Right hindlimb (tissue), 1 donor: ENCODE data around the gene GLRX.
A peak's percentile ranks its signal among the peaks of the same experiment; 100 is the strongest.
"Not testable (repeated sequence)": the region's sequence is repeated elsewhere in the genome, so short reads cannot be mapped to it uniquely, and the experiment has no call there.

Experiments
- DNase-seq: peaks from one replicate; pipeline ENCODE4 v3.0.0-alpha.2; 2018

The GLRX gene, protein sequence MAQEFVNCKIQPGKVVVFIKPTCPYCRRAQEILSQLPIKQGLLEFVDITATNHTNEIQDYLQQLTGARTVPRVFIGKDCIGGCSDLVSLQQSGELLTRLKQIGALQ

GRCh38 chr5:95822542-95823181 is at the start of gene GLRX:
GLRX (minus strand) TSS chr5:95822726; CDS start chr5:95822662, 64 bp downstream.
- DNase-seq, result peak; percentile 68

DNA sequence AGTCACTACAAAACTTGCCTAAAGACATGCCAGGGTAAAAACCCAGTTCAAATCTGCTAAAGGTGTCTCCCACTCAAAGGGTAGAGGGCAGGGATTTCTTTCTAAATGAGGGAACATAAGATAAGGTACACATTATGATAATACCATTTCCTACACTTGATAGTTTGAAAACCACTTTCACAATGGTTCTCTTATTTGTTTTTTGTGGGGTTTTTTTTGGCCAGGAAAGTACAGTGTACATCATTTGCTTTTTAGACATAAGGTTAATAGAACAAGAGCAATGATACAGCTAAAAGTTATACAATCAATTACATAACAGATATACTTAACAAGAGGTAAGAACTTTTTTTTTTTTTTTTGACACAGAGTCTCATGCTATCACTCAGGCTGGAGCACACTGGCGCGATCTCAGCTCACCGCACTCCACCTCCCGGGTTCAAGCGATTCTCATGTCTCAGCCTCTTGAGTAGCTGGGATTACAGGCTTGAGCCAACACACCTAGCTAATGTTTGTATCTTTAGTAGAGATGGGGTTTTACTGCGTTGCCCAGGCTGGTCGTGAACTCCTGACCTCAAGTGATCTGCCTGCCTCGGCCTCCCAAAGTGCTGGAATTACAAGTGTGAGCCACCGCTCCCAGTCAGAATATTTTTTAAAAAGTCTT is 48.8 kb upstream of the GLRX start:
- no peak for DNase-seq

GRCh38 chr5:95870105-95870672 is 47.7 kb upstream of the GLRX start:
- no peak for DNase-seq

DNA sequence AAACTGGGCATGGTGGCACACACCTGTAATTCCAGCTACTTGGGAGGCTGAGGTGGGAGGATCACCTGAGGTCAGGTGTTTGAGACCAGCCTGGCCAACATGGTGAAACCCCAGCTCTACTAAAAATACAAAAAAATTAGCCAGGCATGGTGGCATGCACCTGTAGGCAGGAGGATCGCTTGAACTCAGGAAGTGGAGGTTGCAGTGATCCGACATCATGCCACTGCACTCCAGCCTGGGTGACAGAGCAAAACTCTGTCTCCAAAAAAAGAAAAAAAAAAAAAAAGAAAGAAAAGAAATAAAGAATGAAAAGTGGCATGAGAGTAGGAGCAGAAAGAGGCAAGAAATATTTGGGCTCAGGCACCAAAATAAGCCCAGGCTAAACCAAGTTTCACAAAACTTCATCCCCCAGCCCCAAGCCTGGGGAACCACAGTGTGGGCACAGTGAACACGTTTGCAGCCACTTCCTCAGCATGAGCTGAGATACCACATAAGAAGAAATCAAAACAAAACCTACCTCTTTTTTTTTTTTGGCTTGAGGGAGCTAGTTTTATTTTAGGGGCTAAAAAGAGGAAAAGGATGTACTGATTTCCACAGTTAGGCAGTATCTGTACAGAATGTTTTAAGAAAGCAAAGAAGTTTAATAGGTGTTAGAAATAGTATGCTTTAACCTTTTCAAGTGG is 46.8 kb upstream of the GLRX start:
- DNase-seq, result not testable (repeated sequence)

DNA sequence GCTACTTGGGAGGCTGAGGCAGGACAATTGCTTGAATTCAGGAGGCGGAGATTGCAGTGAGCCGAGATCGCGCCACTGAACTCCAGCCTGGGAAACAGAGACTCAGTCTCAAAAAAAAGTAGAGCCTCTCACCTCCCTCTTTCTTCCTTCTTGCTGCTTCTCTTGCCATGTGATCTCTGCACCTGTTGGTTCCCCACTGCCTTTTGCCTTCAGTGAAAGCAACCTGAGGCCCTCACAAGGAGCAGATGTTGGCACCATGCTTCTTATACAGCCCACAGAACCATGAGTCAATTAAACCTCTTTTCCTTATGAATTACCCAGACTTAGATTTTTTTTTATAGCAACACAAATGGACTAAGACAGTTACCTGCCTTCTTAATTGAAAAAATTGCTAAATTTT is 45.6 kb upstream of the GLRX start:
- no peak for DNase-seq

GRCh38 chr5:95866435-95867040 is 44.0 kb upstream of the GLRX start:
- DNase-seq, result no peak

DNA sequence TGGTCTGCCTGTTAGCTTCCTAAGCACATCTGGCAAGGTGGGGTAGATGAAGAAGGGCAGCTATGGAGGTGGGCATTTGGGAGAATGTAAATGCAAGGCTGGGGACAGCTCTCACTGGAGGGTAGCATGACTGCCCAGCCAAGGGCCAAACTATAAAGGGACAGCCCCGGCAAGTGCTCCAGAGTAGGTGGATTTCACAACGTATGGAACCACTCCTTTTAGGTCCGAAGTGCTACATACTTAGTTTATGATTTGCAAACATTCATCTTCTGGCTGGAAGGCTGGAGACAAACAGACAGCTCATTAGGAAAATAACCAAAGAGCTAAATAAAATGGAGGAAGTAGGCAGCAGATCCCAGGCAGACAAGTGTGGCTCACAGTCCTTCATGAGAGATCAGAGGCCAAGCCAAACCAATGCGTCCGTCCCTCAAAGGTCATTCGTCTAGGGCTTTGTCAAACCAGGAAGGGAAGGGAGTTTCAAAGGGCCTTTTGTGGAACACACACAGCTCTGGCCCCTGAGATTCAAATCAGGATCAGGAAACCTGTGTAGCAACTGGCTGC is 42.5 kb upstream of the GLRX start:
- DNase-seq, result no peak

GRCh38 chr5:95864456-95864855 is 41.9 kb upstream of the GLRX start:
- no peak for DNase-seq

GRCh38 chr5:95863383-95863757 is 40.8 kb upstream of the GLRX start:
- DNase-seq, result no peak

GRCh38 chr5:95862671-95863382 is 40.3 kb upstream of the GLRX start:
- no peak for DNase-seq

DNA sequence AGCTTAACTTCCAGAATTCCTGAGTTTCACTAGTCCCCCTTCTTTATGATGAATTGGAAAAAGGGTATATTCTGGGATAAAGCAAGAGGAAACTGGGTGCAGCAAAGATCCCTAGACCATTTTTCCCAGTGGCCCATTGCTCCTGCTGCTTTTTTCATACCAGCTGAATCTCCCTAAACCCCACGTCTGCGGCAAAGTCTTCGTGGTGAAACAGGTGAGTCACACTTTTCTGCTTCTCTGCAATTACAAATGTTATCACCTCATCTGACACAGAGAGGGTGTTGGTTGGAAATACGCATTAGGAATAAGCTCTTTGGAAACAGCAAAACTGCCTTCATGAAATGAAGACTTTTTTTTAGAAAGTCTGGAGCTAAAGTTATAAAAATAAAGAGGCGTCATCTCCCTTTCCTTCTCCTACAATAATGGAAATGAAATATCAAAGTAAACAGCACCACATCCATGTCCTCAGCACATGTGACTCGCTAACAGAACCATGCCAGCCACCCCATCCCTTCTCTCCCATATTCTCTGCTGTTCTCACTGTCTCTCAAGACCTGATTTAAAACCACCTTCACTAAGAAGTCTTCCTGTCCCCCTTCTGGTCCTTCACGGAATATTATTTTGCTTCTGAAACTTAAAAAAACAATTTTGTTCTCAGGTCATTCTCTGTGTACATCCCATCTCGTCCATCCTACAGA is 39.5 kb upstream of the GLRX start:
- no peak for DNase-seq

- peak; percentile 53 for DNase-seq
These were observed 38.8 kb upstream of the GLRX start for GRCh38 chr5:95861221-95861863.

DNA sequence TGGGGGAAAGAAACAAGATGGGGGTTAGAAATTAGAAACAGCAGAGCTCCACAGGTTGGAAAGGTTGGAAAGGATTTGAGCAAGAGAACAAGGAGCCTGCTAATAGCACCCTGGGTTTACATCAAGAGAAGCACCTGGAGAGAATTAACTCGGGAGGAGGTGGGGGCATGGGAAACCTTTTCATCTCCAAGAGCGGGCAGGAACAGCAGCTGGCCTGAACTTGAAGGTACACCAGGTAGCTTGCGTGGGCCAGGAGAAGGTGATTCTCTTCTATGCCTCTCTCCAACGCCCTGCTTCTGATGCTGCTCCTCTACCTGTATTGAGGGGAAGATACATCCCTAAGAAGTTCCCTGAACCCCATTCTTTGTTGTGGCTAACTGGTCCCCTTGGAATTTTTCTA is 37.1 kb upstream of the GLRX start:
- no peak for DNase-seq

DNA sequence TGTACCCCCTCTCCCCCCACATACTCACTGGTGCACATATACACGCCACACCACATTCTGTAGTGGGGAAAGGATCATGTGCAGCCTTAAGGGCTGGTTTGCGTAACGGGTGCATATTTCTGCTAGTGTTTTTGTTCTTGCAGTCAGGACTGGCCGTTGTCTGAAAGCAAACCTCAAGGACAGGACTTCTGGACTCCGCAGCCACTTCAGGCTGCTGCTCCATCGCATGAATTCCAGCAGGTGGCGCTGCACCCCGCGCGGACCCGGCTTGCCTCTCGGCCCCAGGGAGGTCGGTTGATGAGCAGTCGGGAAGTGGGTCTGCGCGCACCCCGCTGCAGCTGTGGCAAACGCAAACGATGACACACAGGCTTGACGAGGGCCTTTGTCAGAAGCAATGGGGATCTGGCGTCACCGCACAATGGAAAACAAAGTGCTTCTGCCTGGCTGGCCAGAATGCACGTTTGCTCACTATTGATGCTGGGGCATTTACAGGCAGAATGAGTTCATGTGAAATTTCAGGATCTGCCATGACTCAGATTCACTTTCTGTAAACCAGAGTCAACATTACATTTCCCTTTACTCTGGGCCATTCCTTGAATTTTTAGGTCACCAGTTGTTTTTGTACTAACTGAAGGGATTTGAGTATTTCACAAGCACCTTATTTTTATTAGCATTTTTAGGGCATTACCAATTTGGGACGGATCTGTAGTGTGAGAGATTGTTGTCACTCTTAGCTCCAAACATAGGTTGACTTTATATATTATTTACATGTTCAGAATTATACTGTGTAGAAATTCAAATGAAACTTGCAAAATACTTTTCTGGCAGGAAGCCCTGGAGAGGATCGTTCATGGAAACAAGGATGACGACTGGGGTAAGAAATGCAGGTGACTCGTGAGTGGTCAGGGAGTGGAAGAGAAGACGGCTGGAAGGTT is 36.4 kb upstream of the GLRX start:
- DNase-seq, result peak; percentile 93

- no peak for DNase-seq
These were observed 35.5 kb upstream of the GLRX start for GRCh38 chr5:95858023-95858461.

DNA sequence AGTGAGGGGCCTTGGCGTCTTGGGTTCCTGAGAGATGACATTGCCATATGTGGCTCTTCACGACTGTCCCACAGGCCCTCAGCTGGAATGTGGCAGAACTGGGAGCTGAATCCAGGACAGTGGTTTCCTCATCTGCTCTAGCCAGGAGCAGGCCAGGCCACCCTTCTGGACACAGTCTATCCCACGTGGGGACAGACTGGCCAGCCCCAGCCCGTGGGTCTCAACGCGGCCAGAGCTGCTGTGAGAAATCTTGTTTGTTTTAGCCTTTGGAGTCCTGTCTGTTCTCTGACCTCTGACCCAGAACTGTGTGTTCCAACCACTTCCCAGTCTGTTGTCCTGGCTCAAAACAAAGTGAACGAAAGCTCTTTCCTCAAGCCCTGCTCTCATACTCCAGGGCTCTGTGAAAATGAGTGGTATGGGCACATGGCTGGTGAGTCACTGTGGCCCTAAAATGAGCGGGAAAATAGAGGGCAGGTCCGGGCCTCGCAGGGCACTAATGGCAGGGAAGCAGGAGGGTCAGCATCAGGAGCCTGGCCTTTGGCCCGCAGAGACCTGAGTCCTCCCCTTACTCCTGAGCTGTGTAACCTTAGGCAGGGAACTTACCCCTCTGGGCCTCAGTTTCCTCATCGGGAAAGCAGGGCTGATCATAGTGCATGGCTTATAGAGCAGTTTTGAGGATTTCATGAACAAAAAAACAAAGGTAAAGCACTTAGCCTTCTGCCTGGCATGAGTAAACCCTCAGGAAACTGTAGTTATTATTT is 34.8 kb upstream of the GLRX start:
- DNase-seq, result no peak

DNA sequence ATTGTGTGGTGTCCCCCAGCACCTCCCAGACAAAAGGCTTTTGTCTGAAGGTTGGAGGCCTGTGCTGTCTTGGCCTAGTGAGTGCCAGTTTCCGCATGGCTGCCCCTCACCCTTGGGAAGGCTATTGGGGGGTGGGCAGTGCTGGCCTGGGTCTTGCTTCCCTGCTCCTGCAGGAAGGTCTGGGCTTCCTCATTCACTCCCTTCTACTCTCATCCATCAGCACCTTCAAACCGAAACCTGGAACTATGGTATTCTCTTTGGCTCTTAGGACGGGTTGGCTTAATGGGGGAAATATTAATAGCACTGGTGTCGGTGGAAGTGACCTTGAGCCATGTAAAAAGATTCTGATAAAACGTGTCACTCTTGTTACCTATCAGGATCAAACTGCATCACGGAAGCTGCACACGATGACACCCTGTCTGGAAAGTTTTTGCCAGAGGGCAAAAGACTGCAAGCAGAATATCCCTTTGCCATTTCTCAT is 34.0 kb upstream of the GLRX start:
- no peak for DNase-seq

DNA sequence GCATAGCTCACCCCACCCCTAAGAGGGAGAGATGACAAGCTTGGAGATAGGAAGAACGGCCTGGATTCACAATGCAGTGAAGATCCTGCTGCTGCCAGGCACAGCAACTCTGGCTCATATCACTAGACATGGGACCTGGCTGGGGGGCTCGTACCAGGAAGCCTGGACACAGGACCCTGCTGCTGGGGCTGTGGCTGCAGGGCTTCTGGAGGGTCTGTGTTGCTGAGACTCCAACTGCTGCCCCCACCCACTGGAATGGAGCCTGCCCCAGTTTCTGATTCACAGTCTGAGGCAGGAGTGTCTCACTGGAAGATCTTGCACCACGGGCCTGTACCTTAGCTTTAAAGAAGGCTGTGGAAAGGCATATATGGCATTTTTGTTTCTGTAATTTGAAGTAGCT is 31.0 kb upstream of the GLRX start:
- no peak for DNase-seq

- no peak for DNase-seq
These were observed 30.0 kb upstream of the GLRX start for GRCh38 chr5:95852567-95852966.
